OCI-LY7 (cell line): ENCODE measurements around the gene TENT5C.

Experiments used
- CTCF ChIP-seq: fragments of 200-600 bp; sonication (generic); conservative IDR thresholded peaks from 2 replicates; pipeline ENCODE4 v1.5.1; 2014; ENCODE audit warnings: mild to moderate bottlenecking, antibody characterized with exemption, low read length, moderate library complexity, mixed read lengths
- EZH2phosphoT487 ChIP-seq: fragments of 200-600 bp; sonication (generic); IDR thresholded peaks from 2 replicates; pipeline ENCODE4 v1.6.1; 2018; ENCODE audit warnings: low read depth, borderline replicate concordance, mild to moderate bottlenecking, mixed run types, antibody characterized with exemption, low read length, moderate library complexity, mixed read lengths

GRCh38 chr1:117568999-117569398 lies 36.8 kb upstream of the TENT5C start:
- TF ChIP-seq CTCF (peak; percentile 63), EZH2phosphoT487 (no peak)
